DMS153 treated with DMSO at 0.1 percent for 48 hours (cell line): Measurements from ENCODE around the gene GAREM2.
A peak's percentile ranks its signal among the peaks of the same experiment; 100 is the strongest.
"Not testable (repeated sequence)": the region's sequence is repeated elsewhere in the genome, so short reads cannot be mapped to it uniquely, and the experiment has no call there.

ENCODE experiments used
- DNase-seq: peaks from one replicate; lab custom pipeline; 2025; ENCODE audit not compliant: unreplicated experiment; lab: John Stamatoyannopoulos, UW

Gene GAREM2

GRCh38 chr2:26172871-26173775 is at the start of gene GAREM2:
Gene GAREM2 (plus strand): TSS chr2:26173088. CDS start chr2:26173221, 133 bp downstream.
- no peak for DNase-seq

GRCh38 chr2:26123426-26123825 is 49.5 kb upstream of the GAREM2 start:
- no peak for DNase-seq

- no peak for DNase-seq
These were observed 46.8 kb upstream of the GAREM2 start for GRCh38 chr2:26126074-26126473.

- DNase-seq: no peak
These were observed 44.7 kb upstream of the GAREM2 start for GRCh38 chr2:26128176-26128575.

GRCh38 chr2:26130763-26131162 is 42.1 kb upstream of the GAREM2 start:
- no peak for DNase-seq

- DNase-seq: no peak
These were observed 36.4 kb upstream of the GAREM2 start for GRCh38 chr2:26136451-26136850.

GRCh38 chr2:26139269-26140183 is 33.4 kb upstream of the GAREM2 start:
- DNase-seq: no peak

GRCh38 chr2:26141145-26141769 is 31.6 kb upstream of the GAREM2 start:
- no peak for DNase-seq

- DNase-seq: peak; percentile 14
These were observed 28.9 kb upstream of the GAREM2 start for GRCh38 chr2:26144031-26144430.

- peak; percentile 35 for DNase-seq
These were observed 27.8 kb upstream of the GAREM2 start for GRCh38 chr2:26144953-26145680.

GRCh38 chr2:26148501-26148900 is 24.4 kb upstream of the GAREM2 start:
- DNase-seq: no peak

GRCh38 chr2:26150243-26150642 is 22.6 kb upstream of the GAREM2 start:
- no peak for DNase-seq

- no peak for DNase-seq
These were observed 15.3 kb upstream of the GAREM2 start for GRCh38 chr2:26157580-26157979.

GRCh38 chr2:26161926-26162325 is 11.0 kb upstream of the GAREM2 start:
- no peak for DNase-seq

- DNase-seq: no peak
These were observed 9.9 kb upstream of the GAREM2 start for GRCh38 chr2:26162963-26163362.

GRCh38 chr2:26164231-26164630 is 8.7 kb upstream of the GAREM2 start:
- DNase-seq: no peak

GRCh38 chr2:26164641-26165211 is 8.2 kb upstream of the GAREM2 start:
- DNase-seq: no peak

GRCh38 chr2:26165403-26165802 is 7.5 kb upstream of the GAREM2 start:
- no peak for DNase-seq

- not testable (repeated sequence) for DNase-seq
These were observed 6.3 kb upstream of the GAREM2 start for GRCh38 chr2:26166541-26166940.

GRCh38 chr2:26168785-26169184 is 4.1 kb upstream of the GAREM2 start:
- DNase-seq: no peak
